GM19455 (cell line): Measurements from ENCODE around the gene PLXNA2.
A peak's percentile ranks its signal among the peaks of the same experiment; 100 is the strongest.

ENCODE experiments used
- ATAC-seq: cut with Tn5 transposase; IDR thresholded peaks from one replicate; pipeline ENCODE4 v1.9.1; 2021; ENCODE audit not compliant: unreplicated experiment

Gene PLXNA2

DNA sequence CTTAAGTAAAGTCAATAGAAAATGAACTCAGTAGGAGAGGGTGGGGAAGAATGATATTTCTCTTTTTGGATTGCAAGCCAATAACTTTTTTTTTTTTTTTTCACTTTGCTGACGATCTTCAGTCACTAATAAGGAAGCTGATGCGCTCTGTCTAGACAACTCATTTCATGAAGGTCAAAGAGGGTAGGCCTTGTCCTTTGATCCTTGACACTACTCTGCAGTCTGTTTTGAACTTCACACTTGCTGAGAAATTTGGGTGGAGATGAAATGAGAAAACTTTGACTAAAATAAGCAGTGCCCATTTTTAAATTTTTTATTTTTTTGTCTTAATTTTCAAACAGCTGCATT, 20.9 kb upstream of the PLXNA2 start:
- ATAC-seq, result no peak

- no peak for ATAC-seq
These were observed 20.4 kb upstream of the PLXNA2 start for GRCh38 chr1:208264469-208265121.

- ATAC-seq, result no peak
These were observed 17.7 kb upstream of the PLXNA2 start for GRCh38 chr1:208261874-208262273.

DNA sequence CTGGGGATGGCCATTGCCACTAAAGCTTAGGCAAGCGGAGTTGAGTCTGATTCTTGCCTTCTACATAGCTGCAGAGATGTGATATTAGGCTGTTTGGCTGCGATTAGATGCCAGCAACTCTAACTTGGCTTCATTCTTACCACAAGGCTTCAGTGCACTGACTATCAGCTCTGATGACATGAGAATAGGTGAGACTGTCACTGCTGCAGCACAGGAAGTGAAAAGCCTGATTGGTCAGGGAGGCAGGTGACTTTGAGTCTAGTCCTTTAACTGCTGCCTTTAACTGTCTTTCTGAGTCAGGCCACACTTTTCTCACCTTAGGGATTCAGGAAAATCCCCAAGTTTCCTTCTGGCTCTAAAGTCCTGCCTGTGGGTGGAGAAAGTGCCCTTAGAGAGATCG, 14.1 kb upstream of the PLXNA2 start:
- no peak for ATAC-seq

DNA sequence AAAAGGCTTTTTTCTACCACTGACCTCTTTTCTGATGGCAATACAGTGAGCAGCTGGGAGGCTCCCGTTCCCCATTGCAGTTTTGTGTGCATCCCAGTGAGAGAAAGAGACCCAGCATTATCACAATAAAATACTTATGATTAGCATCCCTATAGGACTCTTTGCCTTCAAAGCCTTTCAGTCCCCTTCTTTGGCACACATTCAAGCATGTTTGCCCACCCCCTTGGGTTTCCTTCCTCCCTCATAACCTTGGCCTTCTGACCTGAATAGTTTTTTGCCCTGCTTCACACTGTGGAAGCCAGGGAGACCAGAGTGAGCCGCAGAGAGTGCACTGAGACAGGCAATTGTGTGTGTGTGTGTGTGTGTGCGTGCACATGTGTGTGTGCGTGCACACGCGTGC, 13.2 kb upstream of the PLXNA2 start:
- ATAC-seq, result no peak

GRCh38 chr1:208256556-208256955, 12.4 kb upstream of the PLXNA2 start:
- ATAC-seq, result no peak

- ATAC-seq, result no peak
These were observed 11.9 kb upstream of the PLXNA2 start for GRCh38 chr1:208256091-208256490.

DNA sequence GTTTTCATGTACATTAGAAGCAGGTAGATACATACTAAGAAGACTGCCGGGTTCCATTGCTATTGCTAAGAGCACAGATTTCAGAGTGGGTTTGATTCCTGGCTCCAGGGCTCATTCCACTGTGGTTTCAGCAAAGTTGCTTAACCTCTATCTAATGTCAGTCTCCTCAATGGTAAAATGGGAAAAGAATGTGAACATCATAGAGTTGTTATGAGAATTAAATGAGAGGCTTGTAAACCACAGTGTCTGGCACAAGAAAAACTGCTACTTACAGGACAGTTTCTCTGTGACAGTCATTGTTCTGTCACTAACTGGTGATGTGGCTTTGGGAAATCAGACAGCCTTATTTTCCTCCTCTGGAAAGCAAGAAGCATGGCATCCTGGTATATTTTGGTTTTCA, 10.7 kb upstream of the PLXNA2 start:
- ATAC-seq, result no peak

GRCh38 chr1:208254376-208254775, 10.2 kb upstream of the PLXNA2 start:
- ATAC-seq, result no peak

GRCh38 chr1:208252836-208253576, 8.8 kb upstream of the PLXNA2 start:
- no peak for ATAC-seq

- no peak for ATAC-seq
These were observed 8.0 kb upstream of the PLXNA2 start for GRCh38 chr1:208251911-208252835.

DNA sequence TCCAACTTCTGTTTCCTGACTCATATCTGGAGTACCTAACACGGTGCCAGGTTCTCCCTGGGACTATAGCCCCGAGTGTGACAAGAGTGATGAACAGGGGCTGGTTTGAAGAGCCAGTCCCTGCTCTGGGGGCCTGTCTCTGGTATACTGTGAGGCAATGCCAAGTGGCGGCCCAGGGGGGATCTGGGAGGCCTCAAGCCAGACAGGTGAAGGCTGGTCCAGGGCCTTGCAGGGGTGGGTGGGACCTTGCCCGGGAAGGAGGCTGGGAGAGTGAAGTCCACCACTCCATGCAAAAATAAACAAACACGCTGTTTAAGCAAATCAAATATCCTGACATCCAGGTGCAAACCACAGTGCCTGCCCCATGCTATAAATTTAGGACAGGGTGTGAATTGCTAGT, 6.8 kb upstream of the PLXNA2 start:
- ATAC-seq, result no peak

DNA sequence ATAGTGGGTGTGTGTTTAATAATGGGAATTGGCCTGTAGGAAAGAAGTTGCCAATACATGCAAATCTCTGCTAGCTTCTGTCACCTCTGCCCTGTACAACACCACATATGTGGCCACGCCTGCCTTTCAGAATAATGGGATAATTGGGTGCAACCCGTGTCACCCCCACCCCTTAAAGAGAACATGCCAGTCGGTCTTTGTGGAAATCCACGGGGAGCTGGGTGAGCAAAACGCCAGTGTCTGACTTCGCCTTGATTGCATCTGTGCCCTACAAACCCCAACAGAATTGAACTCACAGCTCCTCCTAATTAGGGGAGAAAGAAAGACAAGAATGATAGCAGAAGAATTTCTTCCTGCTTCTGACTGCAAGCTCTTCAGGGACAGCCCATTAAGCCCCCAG, 6.4 kb upstream of the PLXNA2 start:
- no peak for ATAC-seq

GRCh38 chr1:208248991-208249696, 5.0 kb upstream of the PLXNA2 start:
- no peak for ATAC-seq

GRCh38 chr1:208248307-208248801, 4.2 kb upstream of the PLXNA2 start:
- ATAC-seq, result no peak

DNA sequence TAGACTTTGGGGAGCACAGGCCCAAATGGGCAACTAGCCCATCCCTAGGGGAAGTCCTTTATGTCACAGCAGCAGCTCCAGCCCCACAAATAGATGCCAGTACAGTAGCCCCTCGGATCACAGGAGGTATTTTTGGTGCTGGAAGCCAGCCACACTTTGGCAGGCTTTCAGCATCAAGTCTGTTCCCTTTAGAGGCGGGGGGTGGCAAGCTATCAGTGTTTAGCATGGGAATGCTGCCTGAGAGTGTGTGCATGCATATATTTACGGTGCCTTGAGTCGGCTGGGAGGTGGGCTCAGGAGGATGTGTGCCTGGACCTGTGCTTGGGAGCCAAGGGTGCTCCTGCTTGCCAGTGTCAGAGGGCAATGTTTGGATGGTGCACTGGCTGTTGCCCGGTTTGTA, 3.5 kb upstream of the PLXNA2 start:
- ATAC-seq, result no peak

DNA sequence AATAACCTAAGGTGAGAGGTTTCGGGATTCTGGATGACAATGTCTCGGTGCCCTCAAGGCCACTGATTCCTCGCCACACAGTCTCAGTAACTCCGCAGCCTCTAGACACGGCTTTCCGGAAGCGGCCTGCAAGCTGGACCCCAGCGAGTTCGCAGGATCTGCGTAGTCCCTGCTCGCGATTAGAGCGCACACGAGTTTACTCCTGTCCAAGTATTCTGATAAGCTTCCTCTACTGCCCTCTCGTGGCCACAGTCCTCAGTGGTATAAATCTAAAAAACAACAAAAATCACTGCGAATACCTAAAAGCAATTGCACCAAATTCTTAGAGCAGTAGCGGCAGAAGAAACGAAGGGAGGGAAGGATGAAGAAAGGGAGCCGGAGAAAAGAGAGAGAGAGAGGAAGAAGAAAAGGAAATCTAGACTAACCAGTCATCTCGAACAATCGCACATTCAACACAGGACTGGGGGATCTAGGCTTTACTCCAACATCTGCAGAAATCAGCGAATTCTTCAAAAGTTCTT, 1.1 kb upstream of the PLXNA2 start:
- ATAC-seq, result peak; percentile 67

- no peak for ATAC-seq
These were observed 637 bp downstream of the PLXNA2 start for GRCh38 chr1:208243527-208243966.

DNA sequence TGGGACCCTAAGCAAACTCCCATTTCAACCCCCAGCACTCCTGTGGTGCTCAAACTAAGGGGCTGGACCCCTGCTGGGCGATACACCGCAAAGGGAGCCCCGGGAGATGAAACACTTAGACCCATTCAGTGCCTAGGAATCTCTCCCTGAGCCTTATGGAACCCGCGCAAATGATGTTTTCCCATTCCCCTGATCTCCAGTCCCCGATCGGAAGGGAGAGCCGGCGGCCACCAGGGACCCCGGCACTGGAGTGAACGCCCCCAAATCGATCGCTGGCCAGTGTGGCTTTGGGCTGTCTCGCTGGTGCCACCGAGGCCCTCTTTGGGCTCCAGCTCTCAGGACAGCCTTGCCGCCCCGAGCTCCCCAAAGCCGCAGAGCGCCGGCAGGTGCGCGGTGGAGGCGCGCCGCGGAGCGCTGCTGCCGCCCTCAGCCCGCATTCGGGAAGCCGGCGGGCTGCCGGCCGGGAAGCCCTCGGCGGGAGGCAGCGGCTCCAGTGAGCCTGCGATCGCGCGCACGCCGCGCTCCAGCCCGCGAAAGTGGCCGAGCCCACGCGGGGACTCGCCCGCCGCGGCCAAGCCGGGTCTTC, 1.1 kb downstream of the PLXNA2 start:
- ATAC-seq, result no peak

DNA sequence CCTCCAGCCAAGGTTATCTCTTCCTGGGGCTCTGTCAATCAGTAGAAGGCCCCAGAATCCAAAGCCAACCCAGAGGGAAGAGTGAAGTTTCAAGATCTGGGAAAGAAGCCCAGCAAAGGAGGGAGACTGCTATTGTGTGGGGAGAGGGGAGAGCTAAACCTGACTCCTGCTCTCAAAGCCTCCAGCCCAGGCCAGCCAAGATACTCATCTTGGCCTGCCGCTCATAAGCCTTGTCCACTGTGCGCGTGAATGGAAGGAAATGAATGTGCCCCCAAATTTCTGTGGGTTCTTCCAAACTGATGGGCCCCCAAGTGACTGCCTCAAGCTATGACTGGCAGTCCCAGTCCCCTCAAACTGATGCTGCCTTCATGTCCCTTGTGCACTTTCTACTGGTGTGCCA, 2.0 kb downstream of the PLXNA2 start:
- ATAC-seq, result no peak
